NT2/D1 (cell line): Measurements from ENCODE around the gene DLX6.

Experiments
- DNase-seq: peaks from one replicate; pipeline ENCODE4 v3.0.0-alpha.2; 2011; ENCODE audit warnings: low read depth, low spot score
- H3K27me3 ChIP-seq: 2 replicates; pipeline ENCODE4 v1.6.0; 2011; ENCODE audit warnings: mild to moderate bottlenecking; ENCODE audit not compliant: insufficient read length, insufficient read depth
- H3K36me3 ChIP-seq: 2 replicates; pipeline ENCODE4 v1.6.1; 2011; ENCODE audit warnings: mild to moderate bottlenecking, low read length, mixed read lengths; ENCODE audit not compliant: insufficient read depth, insufficient read length
- H3K4me1 ChIP-seq: 2 replicates; pipeline ENCODE4 v1.5.1; 2011; ENCODE audit not compliant: insufficient read depth, insufficient read length
- H3K4me3 ChIP-seq: 2 replicates; pipeline ENCODE4 v1.5.1; 2011; ENCODE audit warnings: low read depth; ENCODE audit not compliant: insufficient read length
- H3K9ac ChIP-seq: 2 replicates; pipeline ENCODE4 v1.6.0; 2011; ENCODE audit warnings: low read depth; ENCODE audit not compliant: insufficient read length
- H3K9me3 ChIP-seq: 2 replicates; pipeline ENCODE4 v1.5.1; 2011; ENCODE audit warnings: mild to moderate bottlenecking, low read length; ENCODE audit not compliant: insufficient read depth
- SUZ12 ChIP-seq: IDR thresholded peaks from 2 replicates; pipeline ENCODE4 v1.6.1; 2011; ENCODE audit not compliant: insufficient read length, insufficient read depth; ENCODE audit errors: extremely low read depth
- YY1 ChIP-seq: IDR thresholded peaks from 2 replicates; pipeline ENCODE4 v1.6.1; 2011; ENCODE audit not compliant: insufficient read length, insufficient read depth
- ZNF274 ChIP-seq: IDR thresholded peaks from 2 replicates; pipeline ENCODE4 v1.6.1; 2011; ENCODE audit warnings: mild to moderate bottlenecking, low read depth, low read length

DLX6 gene

DNA sequence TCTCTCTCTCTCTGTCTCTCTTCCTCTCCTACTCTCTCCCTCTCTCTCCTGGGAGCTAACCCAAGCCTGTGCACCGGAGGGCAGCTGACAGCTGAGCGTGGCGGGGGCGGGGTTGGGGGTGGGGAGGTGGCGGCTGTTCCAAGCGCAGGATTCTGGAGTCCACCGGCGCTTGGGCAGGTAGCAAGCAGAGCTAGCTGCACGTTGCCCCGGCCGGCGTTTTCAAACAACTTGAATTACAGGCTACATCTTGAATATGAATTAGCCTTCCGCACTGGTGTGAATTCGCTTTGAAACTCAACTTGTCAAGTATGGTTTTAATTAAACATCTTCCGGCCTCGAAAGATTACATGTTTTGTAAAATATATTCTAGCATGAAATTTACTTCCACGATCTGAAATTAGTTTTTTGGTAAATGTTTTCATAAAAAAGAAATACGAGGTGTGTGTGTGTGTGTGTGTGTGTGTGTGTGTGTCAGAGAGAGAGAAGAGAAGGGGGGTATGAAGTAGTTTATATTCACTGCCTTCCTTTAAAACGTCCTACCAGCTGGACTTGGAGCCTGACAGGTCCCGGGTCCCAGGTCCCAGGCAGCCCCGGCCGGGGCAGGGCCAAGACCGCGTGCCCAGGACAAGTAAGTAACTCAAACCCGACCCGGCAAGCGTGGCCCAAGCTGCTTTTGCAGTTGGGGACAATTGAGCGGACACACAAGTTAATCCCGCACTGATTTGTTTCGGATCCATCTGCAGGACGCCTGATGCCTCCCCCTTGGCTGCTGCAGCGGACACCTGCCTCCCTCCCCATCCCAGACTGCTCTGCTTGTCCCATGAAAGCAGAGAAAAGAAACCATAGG, 9.0 kb upstream of the DLX6 start:
- Histone ChIP-seq H3K9me3 (0 out of 2 replicates have a peak, but pooled peaks cover 6% of the 10 kb centered on the region), H3K27me3 (peaks cover 95% of the 10 kb centered on the region), H3K4me1 (no peaks in the 10 kb centered on the region), H3K9ac (no peak overlapping the region), H3K4me3 (no peak overlapping the region), H3K36me3 (no peaks in the 10 kb centered on the region)
- no peak for DNase-seq
- TF ChIP-seq YY1 (no peak), ZNF274 (no peak), SUZ12 (no peak)

DNA sequence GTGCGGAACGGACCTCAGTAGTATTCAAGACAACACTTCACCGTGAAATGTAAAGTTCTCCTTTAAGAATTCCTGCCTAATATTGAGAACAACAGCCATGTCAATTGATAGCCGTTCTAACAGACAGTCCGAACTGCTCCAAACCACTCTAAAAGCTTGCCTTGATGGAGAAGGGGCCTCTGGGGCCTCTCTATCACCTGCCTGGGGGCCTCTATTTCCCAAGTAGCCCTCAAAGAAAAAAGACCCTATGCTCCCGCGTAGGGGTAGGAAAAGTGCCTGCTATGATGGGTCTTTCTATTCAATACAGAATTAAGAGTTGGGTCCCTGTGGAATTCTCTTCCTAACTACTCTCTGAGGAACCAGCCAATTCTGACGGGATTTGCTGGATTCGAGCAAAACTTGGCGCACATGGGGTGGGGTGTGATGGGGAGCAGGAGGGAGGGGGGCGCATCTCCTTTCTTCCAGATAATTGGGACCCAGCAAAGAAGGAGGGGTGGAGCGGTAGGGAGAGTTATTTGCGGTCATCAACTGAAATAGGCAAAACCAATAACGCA, 8.3 kb upstream of the DLX6 start:
- no peak for DNase-seq
- H3K4me1 ChIP-seq = no peaks in the 10 kb centered on the region

DNA sequence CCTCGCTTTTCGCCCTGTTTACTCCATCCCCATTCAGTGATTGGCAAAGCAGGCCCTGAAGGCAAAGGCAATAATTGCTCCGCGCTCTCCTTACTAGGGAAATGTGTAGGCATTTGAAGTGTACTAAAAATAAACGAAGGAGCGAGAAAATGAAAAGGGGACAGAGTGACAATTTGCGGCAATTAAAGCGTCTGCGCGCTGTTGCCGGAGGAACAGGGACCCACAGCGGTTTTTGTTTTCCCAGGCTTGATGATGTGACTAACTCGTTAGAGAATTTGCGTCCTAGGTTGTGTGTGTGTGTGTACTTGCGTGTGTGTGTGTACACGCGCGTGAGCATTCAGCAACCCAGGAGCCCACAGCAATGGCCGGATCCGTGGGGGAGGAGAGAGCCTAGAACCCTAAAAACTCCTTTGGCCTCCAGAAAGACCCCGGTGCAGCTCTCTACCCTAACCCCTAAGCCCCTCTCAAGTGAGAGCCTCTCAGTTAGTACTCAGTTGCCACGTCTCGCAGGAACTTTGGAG, 7.8 kb upstream of the DLX6 start:
- Histone ChIP-seq H3K9ac (no peak overlapping the region), H3K9me3 (0 out of 2 replicates have a peak, but pooled peaks cover 6% of the 10 kb centered on the region), H3K4me3 (no peak overlapping the region), H3K27me3 (peaks cover 88% of the 10 kb centered on the region), H3K4me1 (peaks cover 3% of the 10 kb centered on the region), H3K36me3 (no peaks in the 10 kb centered on the region)
- peak; percentile 92 for TF ChIP-seq SUZ12
- TF ChIP-seq YY1 = no peak
- DNase-seq = no peak

More for the DNA sequence above, 8.3 kb upstream of the DLX6 start:
- peaks cover 88% of the 10 kb centered on the region for H3K27me3 ChIP-seq
- TF ChIP-seq ZNF274 (no peak), SUZ12 (no peak), YY1 (no peak)
- 0 out of 2 replicates have a peak, but pooled peaks cover 6% of the 10 kb centered on the region for H3K9me3 ChIP-seq
- H3K9ac ChIP-seq = no peak overlapping the region
- H3K4me3 ChIP-seq = no peak overlapping the region
- H3K36me3 ChIP-seq = no peaks in the 10 kb centered on the region

DNA sequence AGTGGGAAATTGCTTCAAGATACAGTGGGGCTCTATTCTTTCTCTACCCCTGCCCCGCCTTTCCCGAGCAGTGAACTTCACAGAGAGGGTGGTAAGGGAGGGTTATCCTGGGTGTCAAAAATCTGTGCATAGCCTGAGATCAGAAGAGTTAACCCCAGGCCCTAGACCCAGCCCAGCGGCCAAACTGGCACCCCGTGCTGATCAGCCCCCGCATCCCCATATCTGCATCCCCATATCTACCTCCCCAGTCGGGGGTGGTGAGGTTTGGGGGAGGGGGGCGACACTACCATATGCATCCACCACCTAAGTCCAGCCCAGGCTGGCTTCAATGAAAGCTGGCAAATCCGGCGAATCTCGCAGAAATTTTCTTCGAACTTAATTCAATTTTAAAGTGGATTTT, 7.0 kb upstream of the DLX6 start:
- no peak for TF ChIP-seq SUZ12
- TF ChIP-seq ZNF274 = no peak
- no peak for TF ChIP-seq YY1
- Histone ChIP-seq H3K9ac (no peak overlapping the region), H3K4me3 (no peak overlapping the region), H3K9me3 (0 out of 2 replicates have a peak, but pooled peaks cover 6% of the 10 kb centered on the region), H3K27me3 (peaks cover 88% of the 10 kb centered on the region), H3K4me1 (peaks cover 3% of the 10 kb centered on the region), H3K36me3 (no peaks in the 10 kb centered on the region)
- no peak for DNase-seq

DNA sequence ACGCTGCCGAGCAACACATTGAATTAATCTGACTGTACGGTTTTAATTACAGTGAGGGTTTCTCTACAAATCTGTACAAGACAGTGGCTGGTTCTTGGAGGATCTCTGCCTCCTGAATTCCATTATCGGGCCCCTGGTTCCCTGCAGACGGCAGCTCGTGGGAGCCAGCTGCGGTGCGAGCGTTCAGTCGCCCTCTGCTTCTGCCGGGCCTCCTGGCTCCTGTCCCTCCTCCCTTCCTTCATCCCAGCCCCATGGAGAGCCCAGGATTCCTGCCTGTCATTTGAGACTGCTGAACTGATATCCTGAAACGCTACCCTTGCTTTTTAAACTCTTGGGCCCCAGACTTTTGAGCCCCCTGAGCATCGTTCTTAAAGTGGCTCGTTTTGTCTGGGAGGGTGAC, 6.6 kb upstream of the DLX6 start:
- Histone ChIP-seq H3K9me3 (0 out of 2 replicates have a peak, but pooled peaks cover 6% of the 10 kb centered on the region), H3K4me3 (no peak overlapping the region), H3K27me3 (peaks cover 89% of the 10 kb centered on the region), H3K36me3 (no peaks in the 10 kb centered on the region), H3K4me1 (peaks cover 3% of the 10 kb centered on the region), H3K9ac (no peak overlapping the region)
- no peak for DNase-seq
- TF ChIP-seq SUZ12 = peak; percentile 80
- no peak for TF ChIP-seq YY1
- no peak for TF ChIP-seq ZNF274

DNA sequence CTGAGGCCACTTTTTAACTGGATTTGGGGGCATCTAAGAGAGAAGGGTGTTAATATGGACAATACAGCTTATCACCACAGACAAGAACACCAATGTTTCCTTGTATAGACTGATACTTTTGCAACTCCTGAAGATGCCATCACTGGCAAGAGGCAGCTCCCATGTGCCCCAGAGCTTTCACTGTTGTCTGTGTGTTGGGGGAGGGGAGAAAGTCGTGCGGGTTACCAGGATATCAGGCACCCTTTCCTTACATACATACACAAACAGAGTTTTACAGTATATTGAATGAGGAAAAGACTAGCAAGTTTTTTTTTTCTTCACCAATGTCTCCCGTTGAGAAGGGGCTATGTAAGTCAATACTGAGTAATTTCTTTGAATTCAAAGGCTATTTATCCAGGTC, 4.1 kb upstream of the DLX6 start:
- Histone ChIP-seq H3K4me1 (peaks cover 3% of the 10 kb centered on the region), H3K4me3 (no peak overlapping the region), H3K27me3 (peaks cover 80% of the 10 kb centered on the region), H3K36me3 (no peaks in the 10 kb centered on the region), H3K9ac (no peak overlapping the region), H3K9me3 (no peaks in the 10 kb centered on the region)
- no peak for TF ChIP-seq YY1
- no peak for DNase-seq

DNA sequence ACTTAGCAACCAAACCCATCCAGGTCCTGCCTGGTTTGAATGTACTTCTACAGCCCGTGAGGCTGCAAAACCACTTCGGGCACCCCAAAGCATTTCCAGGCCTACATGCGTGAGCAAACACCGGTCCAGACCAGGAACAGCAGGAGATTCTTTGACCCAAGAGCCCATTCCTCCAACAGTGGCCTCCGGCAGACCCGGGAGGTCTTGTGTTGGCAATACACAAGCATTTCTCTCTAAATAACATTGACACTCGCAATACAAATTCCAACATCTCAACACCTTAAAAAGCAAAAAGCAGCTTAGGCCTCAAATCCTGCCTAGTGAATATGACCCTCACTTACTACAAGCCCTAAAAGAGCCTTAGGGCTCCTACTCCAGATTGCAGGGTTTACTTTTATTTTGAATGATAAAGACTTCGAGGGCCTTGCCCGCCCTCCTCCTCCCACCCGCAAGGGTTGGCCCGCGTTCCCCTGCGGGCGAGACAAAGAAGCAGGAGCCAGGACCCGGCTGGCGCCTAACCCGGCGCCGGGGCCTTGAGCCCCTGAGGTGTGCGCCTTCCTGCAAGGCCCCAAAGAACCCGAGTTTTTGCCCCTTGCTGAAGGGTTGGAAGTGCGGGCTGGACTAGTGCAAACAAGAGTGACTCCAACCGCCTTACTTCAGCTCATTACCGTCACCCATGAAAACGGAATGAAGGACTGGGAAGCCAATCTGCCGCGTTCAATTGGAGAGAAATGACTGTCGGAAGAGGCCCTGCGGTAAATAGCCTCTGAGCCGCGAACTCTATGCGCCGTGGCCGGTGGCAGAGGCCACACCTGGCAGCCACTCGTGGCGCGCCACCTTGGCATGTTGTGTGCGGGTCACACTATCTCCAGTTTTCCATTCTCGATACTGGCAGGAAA, 3.4 kb upstream of the DLX6 start:
- TF ChIP-seq SUZ12 (peak; percentile 39), YY1 (no peak)
- no peaks in the 10 kb centered on the region for H3K36me3 ChIP-seq
- no peaks in the 10 kb centered on the region for H3K9me3 ChIP-seq
- no peak overlapping the region for H3K4me3 ChIP-seq
- peaks cover 4% of the 10 kb centered on the region for H3K4me1 ChIP-seq
- peak overlapping the region; percentile 70 for H3K9ac ChIP-seq
- peak; percentile 77 for DNase-seq
- H3K27me3 ChIP-seq = peaks cover 78% of the 10 kb centered on the region
